Stimulated activated CD4-positive, alpha-beta T cell treated with anti-CD3 and anti-CD28 coated beads, TNF-alpha, amount 100 ng/mL, for 24 hours (primary cell): ENCODE data around the gene PRSS22.
A peak's percentile ranks its signal among the peaks of the same experiment; 100 is the strongest.

ENCODE experiments used
- DNase-seq, 3 experiments: peaks; one replicate each; pipeline ENCODE4 v3.0.0-alpha.2; 2020; ENCODE audit warnings: low read depth in 3 of 3

The PRSS22 gene

GRCh38 chr16:2852731-2853507 is 5.1 kb downstream of the PRSS22 start:
- no peak for DNase-seq

DNA sequence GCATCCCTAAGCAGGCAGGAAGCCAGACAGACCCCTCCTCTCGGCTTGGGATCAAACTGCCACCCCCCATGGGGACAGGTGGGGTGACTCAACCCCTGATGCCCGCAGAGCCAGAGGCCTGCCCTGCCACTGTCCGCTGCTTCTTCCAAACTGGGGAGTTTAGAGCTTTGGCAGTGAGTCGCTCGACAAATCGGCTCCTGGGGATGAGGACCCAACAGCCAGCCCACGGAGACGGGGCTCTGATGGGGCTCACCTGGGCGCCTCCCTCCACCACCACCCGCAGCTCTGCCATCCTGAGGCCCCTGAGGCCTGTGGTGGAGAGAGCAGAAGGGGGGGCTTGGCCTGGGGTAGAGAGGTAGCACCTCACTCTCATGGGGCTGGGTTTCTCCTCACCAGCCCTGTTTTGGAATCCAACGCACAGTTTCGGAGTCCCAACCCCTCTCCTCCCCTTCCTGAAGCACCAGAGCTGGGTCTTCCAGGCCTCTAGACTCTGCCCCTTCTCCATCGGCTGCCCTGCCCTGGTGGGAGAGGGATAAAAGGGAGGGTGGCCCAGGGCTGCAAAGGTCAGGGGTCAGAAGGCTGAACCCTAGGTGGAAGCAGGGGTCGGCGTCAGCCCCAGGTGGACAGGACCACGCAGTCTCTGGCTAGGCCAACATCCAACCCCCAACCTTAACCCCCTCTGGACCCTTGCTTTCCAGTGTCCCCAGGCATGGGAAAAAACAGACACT is 5.8 kb downstream of the PRSS22 start:
- DNase-seq, result no peak

DNA sequence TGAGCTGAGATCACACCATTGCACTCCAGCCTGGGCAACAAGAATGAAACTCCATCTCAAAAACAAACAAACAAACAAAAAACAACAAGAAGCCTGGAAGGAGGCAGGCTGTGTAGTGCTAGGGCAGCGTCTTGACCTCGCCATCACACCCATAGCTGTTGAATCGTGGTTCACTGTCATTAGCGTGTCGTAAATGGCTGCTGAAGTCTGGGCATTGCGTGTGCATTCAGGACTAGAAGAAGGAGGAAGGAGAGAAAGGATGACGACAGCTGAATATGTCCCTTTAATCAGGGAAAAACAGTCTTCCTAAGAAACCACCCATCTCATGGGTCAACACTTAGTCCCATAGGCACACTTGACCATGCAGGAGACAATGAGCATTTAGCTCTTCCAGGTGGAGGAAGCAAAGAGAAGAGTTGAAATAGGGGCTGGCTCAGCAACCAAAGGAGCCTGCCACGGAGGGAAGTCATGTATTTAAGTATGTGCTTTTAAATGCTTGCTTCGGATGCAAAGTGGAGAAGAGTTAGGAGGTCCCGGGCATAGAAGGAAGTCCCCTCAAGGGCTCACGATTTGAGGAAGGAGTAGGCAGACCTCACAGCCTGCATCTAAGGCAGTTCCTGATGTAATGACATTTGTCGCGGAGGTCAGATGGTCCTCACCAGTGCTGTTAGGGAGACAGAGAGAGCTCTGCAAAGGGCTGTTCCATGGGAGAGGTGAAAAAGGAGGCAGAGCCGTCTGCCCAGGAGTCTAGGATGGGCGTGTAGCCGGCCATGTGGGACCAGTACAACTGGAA is 8.8 kb downstream of the PRSS22 start:
- no peak for DNase-seq

GRCh38 chr16:2846511-2847310 is 11.3 kb downstream of the PRSS22 start:
- no peak for DNase-seq

DNA sequence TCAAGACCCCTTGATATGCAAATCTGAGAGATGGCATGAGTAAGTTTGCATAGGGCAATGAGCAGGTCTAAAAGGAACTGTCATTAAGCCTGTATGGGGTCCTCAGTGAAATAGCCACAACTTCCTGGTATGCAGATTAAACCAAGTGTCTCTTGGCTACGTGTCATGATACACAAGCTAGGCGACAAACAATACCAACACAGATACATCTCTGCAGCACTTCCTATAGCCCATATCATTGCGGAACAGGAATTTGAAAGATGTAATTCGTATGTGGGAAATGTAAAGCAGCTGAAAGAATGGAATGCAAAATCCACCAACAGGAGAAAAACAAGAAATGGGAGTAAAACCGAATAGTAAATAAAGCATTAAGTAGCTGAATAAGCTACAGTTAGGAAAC is 12.9 kb downstream of the PRSS22 start:
- DNase-seq, result no peak

DNA sequence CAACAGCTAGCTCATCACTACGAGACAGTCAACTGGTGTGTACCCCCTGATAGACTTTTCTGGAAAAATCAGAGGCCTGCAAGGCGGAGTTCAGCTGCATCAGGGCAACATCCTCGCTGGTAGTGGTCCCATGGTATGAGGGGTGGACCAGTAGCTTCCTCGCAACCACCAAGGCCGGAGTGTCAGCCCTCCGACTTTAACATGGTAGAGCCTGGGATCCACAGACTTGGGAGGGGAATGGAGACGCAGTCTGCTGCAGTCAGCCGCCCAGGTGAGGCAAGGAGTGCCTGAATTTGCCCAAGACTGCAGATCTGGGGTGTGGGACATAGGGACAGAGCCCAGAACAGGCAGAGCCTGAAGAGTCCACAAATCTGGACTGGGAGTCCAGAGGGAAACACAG is 14.4 kb downstream of the PRSS22 start:
- no peak for DNase-seq

- peak; percentile 74 to 85 (median 77) for DNase-seq
These were observed 15.5 kb downstream of the PRSS22 start for GRCh38 chr16:2842340-2843000.

GRCh38 chr16:2841606-2842339 is 16.2 kb downstream of the PRSS22 start:
- DNase-seq, result no peak

- no peak for DNase-seq
These were observed 17.1 kb downstream of the PRSS22 start for GRCh38 chr16:2840914-2841313.

DNA sequence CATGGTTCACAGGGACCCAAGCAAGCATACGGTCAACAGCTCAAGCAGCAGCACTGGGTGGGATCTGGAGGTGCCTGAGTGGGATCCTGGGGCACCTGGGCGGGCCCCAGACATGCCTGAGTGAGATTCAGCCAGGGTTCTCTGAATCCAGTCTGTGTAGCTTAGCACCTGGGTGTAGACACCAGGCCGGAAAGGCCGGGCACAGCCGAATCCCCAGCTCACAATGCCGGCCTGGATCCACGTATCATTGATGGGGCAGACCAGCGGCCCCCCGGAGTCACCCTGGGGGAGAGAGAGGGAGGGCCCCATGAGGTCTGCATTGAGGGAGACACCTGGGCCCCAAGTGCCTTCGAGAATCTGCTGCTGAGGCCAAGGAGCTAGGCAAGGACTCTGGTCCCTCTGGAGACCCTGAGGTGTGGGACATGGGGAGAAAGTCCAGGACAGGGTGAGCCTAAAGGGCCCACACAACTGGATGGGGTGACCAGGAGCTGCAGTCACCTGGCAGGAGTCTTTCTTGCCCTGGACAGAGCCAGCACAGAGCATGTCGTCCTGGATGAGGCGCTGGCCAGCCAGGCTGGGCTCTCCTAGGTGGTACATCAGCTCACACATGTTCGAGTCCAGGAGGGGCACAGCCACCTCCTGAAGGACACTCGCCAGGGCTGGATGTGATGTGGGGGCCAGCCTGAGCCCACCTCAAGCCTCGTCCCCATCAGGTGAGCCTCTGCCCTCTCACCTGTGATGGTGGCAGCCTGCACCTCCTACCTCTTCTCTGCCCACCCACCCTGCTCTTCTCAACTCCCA is 18.1 kb downstream of the PRSS22 start:
- DNase-seq, result no peak

DNA sequence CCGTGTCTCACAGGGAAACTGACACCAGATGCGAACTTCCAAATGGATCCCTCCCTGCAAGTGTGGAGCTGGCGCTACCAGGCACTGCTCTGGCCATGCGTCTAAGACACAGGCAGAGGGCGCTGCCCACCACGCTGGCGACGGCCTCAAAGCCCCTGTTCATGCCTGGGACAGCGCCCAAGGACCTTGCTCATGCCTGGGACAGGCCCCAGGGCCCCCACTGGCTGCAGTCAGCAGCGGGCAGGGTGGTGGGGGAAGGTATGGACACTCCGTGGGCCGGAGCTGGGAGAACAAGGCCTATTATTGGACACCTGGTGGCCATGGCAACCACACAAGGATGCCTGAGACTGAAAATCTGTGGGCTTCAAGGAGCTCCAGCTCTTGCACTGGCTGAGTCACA is 19.0 kb downstream of the PRSS22 start:
- DNase-seq, result peak in 2 of 3 experiments; percentile 13 to 46

- DNase-seq, result no peak
These were observed 21.1 kb downstream of the PRSS22 start for GRCh38 chr16:2836646-2837508.

GRCh38 chr16:2835638-2836493 is 22.1 kb downstream of the PRSS22 start:
- DNase-seq, result no peak

DNA sequence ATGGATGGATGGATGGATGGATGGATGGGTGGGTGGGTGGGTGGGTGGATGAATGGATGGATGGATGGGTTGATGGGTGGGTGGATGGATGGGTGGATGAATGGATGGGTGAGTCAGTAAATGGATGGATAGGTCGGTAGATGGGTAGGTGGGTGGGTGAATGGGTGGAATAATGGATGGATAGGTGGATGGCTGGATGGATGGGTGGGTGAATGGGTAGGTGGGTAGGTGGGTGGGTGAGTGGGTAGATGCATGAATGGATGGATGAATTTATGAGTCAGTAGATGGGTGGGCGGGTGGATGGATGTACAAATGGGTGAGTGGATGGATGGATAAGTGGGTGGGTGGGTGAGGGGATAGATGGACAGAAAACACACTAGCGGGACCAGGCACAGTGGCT is 23.0 kb downstream of the PRSS22 start:
- DNase-seq, result no peak

- DNase-seq, result no peak
These were observed 24.2 kb downstream of the PRSS22 start for GRCh38 chr16:2833776-2834175.

- no peak for DNase-seq
These were observed 26.8 kb downstream of the PRSS22 start for GRCh38 chr16:2831203-2831602.

DNA sequence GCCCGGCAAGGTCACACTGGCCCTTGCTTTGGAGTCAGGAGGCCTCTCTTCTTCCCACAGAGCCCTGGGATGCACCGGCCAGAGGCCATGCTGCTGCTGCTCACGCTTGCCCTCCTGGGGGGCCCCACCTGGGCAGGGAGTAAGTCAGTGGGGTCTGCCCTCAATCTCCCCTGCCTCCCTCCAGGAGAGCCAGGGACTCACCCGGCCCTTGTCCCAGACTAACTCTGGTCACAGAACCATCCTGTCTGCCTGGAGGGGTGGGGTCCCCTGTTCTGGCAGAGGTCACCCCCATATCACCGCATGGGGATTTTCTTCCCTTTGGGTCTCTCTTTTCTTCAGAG is 27.6 kb downstream of the PRSS22 start:
- DNase-seq, result no peak
